ENCODE results near the gene DNAAF6.
A peak's percentile ranks its signal among the peaks of the same experiment; 100 is the strongest.

The DNAAF6 gene

DNA sequence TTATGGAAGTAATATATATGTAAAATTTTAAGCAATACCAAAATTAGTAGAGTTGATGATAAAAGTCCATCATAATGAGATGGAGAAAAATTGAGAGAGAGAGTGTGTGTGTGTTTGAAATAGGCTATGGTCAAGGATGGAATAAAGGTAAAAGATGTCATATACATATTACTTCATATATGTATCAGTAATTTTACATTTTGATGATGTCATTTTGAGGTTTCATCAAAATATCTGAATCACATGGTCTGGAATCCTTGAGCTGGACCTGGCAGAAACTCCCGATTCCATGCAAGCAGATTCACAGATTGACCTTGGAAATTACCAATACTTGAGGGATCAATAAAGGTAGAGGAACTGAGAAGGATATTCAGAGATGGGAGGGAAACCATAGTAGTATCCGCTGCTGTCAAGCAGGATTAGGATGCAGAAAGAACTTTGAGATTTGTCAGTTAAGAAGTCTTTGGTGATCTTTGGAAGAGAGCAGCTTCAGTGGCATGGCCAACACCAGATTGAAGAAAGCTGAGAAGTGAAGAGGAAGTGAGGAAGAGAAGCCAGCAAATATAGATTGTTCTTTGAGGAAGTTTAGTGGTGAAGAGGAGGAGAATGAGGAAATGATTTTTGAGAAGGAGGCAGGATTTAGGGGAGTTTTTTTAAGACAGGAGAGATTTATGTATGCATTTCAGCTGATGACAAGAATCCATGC, 21.5 kb downstream of the DNAAF6 start:
- no peak overlapping the region for H3K4me3 ChIP-seq (replicated peaks; ENCODE audit: insufficient read depth, low read length)
- no peak overlapping the region for H3K27ac ChIP-seq (replicated peaks)
- no peaks in the 10 kb centered on the region for H3K27me3 ChIP-seq (ENCODE audit: insufficient read depth, poor library complexity, severe bottlenecking)
- TF ChIP-seq SPI1 (IDR thresholded peaks at IDR 0.05; ENCODE audit: borderline replicate concordance, low read depth) (peak; percentile 76), POLR2AphosphoS5 (IDR thresholded peaks at IDR 0.05; ENCODE audit: low read depth) (no peak)
- DNase-seq (ENCODE audit: low read depth in 1 of 2, low spot score in 1 of 2): no peak

DNA sequence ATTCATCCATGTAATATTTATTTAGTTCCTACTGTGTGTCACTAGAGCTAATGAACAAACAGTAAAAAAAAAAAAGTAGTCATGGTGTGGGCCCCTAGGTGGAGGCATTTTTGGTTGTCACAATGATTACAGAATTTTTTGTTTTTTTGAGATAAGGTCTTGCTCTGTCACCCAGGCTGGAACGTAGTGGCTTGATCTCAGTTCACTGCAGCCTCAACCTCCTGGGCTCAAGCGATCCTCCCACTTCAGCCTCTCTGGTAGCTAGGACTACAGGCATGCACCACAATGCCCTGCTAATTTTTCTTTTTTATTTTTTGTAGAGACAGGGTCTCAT, 22.0 kb downstream of the DNAAF6 start:
- Histone ChIP-seq H3K27me3 (ENCODE audit: insufficient read depth, poor library complexity, severe bottlenecking) (no peaks in the 10 kb centered on the region), H3K27ac (replicated peaks) (no peak overlapping the region), H3K4me3 (replicated peaks; ENCODE audit: insufficient read depth, low read length) (no peak overlapping the region)
- TF ChIP-seq SPI1 (IDR thresholded peaks at IDR 0.05; ENCODE audit: borderline replicate concordance, low read depth) (no peak), REST (IDR thresholded peaks at IDR 0.05; ENCODE audit: insufficient replicate concordance, low read depth) (no peak), GABPA (IDR thresholded peaks at IDR 0.05; ENCODE audit: low read depth) (no peak), POLR2AphosphoS5 (IDR thresholded peaks at IDR 0.05; ENCODE audit: low read depth) (no peak), CTCF (IDR thresholded peaks at IDR 0.05; ENCODE audit: insufficient read depth, low read length) (no peak)
- no peak for DNase-seq (ENCODE audit: low read depth in 1 of 2, low spot score in 1 of 2)

DNA sequence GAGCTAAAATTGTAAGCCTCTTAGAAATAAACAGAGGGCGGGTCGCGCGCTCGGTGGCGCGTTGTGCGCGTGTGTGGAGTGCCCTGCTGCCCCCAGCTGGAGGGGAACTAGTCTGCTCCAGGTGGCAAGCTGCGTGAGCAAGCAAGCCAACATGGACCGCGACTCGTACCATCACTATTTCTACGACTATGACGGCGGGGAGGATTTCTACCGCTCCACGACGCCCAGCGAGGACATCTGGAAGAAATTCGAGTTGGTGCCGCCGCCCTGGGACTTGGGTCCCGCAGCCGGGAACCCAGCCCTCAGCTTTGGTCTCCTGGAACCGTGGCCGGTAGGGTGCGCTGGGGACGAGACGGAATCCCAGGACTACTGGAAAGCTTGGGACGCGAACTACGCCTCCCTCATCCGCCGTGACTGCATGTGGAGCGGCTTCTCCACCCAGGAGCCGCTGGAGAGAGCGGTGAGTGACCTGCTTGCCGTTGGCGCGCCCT, 66.1 kb downstream of the DNAAF6 start:
- no peaks in the 10 kb centered on the region for H3K27me3 ChIP-seq (ENCODE audit: insufficient read depth, poor library complexity, severe bottlenecking)
- TF ChIP-seq SPI1 (IDR thresholded peaks at IDR 0.05; ENCODE audit: borderline replicate concordance, low read depth) (no peak), GABPA (IDR thresholded peaks at IDR 0.05; ENCODE audit: low read depth) (no peak), CTCF (IDR thresholded peaks at IDR 0.05; ENCODE audit: insufficient read depth, low read length) (no peak), REST (IDR thresholded peaks at IDR 0.05; ENCODE audit: insufficient replicate concordance, low read depth) (no peak), POLR2AphosphoS5 (IDR thresholded peaks at IDR 0.05; ENCODE audit: low read depth) (no peak)
- DNase-seq (ENCODE audit: low read depth in 1 of 2, low spot score in 1 of 2): no peak
- H3K27ac ChIP-seq (replicated peaks): no peak overlapping the region
- no peak overlapping the region for H3K4me3 ChIP-seq (replicated peaks; ENCODE audit: insufficient read depth, low read length)

DNA sequence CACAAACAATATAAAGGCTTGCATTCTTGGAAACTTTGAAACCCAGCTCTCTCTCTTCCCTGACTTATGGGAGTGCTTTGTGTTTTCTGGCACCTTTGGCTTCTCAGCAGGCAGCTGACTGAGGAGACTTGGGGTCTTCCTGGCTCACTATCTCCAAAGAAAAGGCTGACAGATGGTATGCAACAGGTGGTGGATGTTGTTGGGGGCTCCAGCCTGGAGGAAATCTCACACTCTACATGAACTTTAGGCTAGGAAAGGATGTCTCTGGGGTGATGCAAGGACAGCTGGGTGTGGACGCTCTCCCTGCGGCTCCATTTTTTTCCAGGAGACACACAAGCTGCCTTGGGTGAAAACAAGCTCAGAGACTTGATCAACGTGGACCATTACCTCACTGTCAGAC, 67.4 kb downstream of the DNAAF6 start:
- H3K27ac ChIP-seq (replicated peaks): no peak overlapping the region
- H3K4me3 ChIP-seq (replicated peaks; ENCODE audit: insufficient read depth, low read length): no peak overlapping the region
- no peaks in the 10 kb centered on the region for H3K27me3 ChIP-seq (ENCODE audit: insufficient read depth, poor library complexity, severe bottlenecking)
- DNase-seq (ENCODE audit: low read depth in 1 of 2, low spot score in 1 of 2): no peak
- TF ChIP-seq GABPA (IDR thresholded peaks at IDR 0.05; ENCODE audit: low read depth): no peak
- no peak for TF ChIP-seq SPI1 (IDR thresholded peaks at IDR 0.05; ENCODE audit: borderline replicate concordance, low read depth)
- no peak for TF ChIP-seq CTCF (IDR thresholded peaks at IDR 0.05; ENCODE audit: insufficient read depth, low read length)
- TF ChIP-seq REST (IDR thresholded peaks at IDR 0.05; ENCODE audit: insufficient replicate concordance, low read depth): no peak
- no peak for TF ChIP-seq POLR2AphosphoS5 (IDR thresholded peaks at IDR 0.05; ENCODE audit: low read depth)

Measured in HL-60 (cell line).